ENCODE measurements around the gene RYK.

DNA sequence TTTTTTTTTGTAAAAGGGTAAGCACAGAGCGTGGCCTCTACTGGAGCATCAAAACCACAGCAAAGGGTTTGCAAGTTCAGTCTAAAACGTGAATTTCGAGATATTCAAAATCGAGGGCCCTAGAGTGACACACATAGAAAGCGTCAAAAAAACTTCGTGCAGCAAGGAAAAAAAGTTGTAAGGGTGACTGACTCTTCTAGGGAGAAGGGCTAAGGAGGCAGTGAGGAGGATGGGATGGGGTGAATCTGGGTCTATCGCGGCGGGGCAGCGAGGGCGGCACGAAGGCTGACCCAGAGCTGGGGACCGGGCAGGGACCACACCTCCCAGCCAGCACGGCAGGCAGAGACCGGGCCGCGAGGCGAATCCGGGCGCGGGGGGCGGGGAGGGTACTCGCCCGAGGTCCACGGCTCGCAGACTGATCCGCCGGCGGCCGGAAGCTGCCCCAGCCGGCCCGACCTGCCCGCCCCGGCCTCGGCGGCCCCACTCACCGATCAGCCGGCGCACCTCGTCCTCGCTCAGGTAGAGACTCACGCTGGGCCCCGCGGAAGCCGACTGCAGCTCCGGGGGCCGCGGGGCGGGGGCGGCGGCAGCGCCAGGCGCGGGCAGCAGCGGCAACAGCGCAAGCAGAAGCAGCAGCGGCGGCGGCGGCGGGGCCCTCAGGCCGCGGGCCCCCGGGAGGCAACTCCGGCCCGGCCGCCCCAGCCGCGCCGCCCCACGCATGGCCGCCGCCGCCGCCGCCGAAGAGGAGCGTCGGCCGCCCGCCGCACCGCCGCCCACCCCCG lies 533 bp downstream of the RYK start:
- TF ChIP-seq CTCF (conservative IDR thresholded peaks at IDR 0.05 in 1 of 2, IDR thresholded peaks at IDR 0.05 in 1 of 2; ENCODE audit: low read depth in 1 of 2, low read length in 2 of 2), result no peak
- TF ChIP-seq EZH2 (IDR thresholded peaks at IDR 0.05; ENCODE audit: low read length, missing control alignments), result no peak
